ENCODE measurements around the gene ERG.
A peak's percentile ranks its signal among the peaks of the same experiment; 100 is the strongest.

The ERG gene

GRCh38 chr21:38388647-38389353 lies 109.5 kb downstream of the ERG start:
- no peak for DNase-seq (ENCODE audit: low read depth)

- DNase-seq (ENCODE audit: low read depth), result no peak
These were observed 110.1 kb downstream of the ERG start for GRCh38 chr21:38388203-38388602.

GRCh38 chr21:38386967-38387366 lies 111.3 kb downstream of the ERG start:
- no peak for DNase-seq (ENCODE audit: low read depth)

GRCh38 chr21:38385427-38386175 lies 112.7 kb downstream of the ERG start:
- DNase-seq (ENCODE audit: low read depth), result no peak

- no peak for DNase-seq (ENCODE audit: low read depth)
These were observed 113.4 kb downstream of the ERG start for GRCh38 chr21:38384675-38385426.

- DNase-seq (ENCODE audit: low read depth), result no peak
These were observed 114.1 kb downstream of the ERG start for GRCh38 chr21:38384238-38384560.

GRCh38 chr21:38383411-38384237 lies 114.7 kb downstream of the ERG start:
- no peak for DNase-seq (ENCODE audit: low read depth)

- no peak for DNase-seq (ENCODE audit: low read depth)
These were observed 117.7 kb downstream of the ERG start for GRCh38 chr21:38380481-38381137.

GRCh38 chr21:38379147-38379546 lies 119.1 kb downstream of the ERG start:
- no peak for DNase-seq (ENCODE audit: low read depth)

GRCh38 chr21:38377165-38378088 lies 120.8 kb downstream of the ERG start:
- no peak for DNase-seq (ENCODE audit: low read depth)

GRCh38 chr21:38376693-38377092 lies 121.6 kb downstream of the ERG start:
- DNase-seq (ENCODE audit: low read depth), result peak; percentile 81

- DNase-seq (ENCODE audit: low read depth), result peak; percentile 96
These were observed 122.0 kb downstream of the ERG start for GRCh38 chr21:38376235-38376634.

GRCh38 chr21:38367646-38368045 lies 130.6 kb downstream of the ERG start:
- DNase-seq (ENCODE audit: low read depth), result no peak

- DNase-seq (ENCODE audit: low read depth), result no peak
These were observed 132.8 kb downstream of the ERG start for GRCh38 chr21:38365521-38365920.

- no peak for DNase-seq (ENCODE audit: low read depth)
These were observed 134.6 kb downstream of the ERG start for GRCh38 chr21:38363693-38364092.

- DNase-seq (ENCODE audit: low read depth), result no peak
These were observed 137.0 kb downstream of the ERG start for GRCh38 chr21:38361324-38361723.

GRCh38 chr21:38359835-38360234 lies 138.4 kb downstream of the ERG start:
- no peak for DNase-seq (ENCODE audit: low read depth)

- DNase-seq (ENCODE audit: low read depth), result no peak
These were observed 139.2 kb downstream of the ERG start for GRCh38 chr21:38359090-38359489.

- DNase-seq (ENCODE audit: low read depth), result no peak
These were observed 139.6 kb downstream of the ERG start for GRCh38 chr21:38358666-38359065.

- DNase-seq (ENCODE audit: low read depth), result no peak
These were observed 140.2 kb downstream of the ERG start for GRCh38 chr21:38358098-38358497.

Data from CMK (cell line).